ENCODE results near the gene SLC45A3. TPM values are rescaled to one million over a fixed set of nuclear protein-coding genes. Genes with fewer than 3 reads are reported as not detected.

Gene SLC45A3
- total RNA-seq, 1 experiment from 2014 or later: 16.7 TPM

GRCh38 chr1:205656236-205656635 lies 24.1 kb downstream of the SLC45A3 start:
- Histone ChIP-seq H3K4ac (ENCODE audit: low read depth, low read length) (no peak overlapping the region), H2BK5ac (ENCODE audit: insufficient read length, low read length) (no peak overlapping the region), H2BK15ac (ENCODE audit: low read depth, low read length) (no peak overlapping the region), H4K5ac (ENCODE audit: insufficient read length, low read depth, low read length) (no peak overlapping the region), H4K8ac (replicated peaks; ENCODE audit: insufficient read length, low read depth, low read length) (no peak overlapping the region), H3K23me2 (ENCODE audit: insufficient read length, low read depth, low read length, poor library complexity, severe bottlenecking) (no peaks in the 10 kb centered on the region), H2BK12ac (ENCODE audit: insufficient read length, low read depth, low read length) (no peak overlapping the region), H3K14ac (ENCODE audit: insufficient read depth, low read length) (no peak overlapping the region), H2AFZ (ENCODE audit: low read length) (no peak overlapping the region), H3K23ac (ENCODE audit: insufficient read length, low read depth, low read length) (no peak overlapping the region), H4K91ac (ENCODE audit: insufficient read length, low read depth, low read length) (no peak overlapping the region), H3K79me2 (ENCODE audit: insufficient read depth, low read length) (no peaks in the 10 kb centered on the region), H3K9me3 (ENCODE audit: control insufficient read depth, low read depth, low read length) (no peaks in the 10 kb centered on the region), H3K9ac (ENCODE audit: extremely low read depth, insufficient read length, low read length) (no peak overlapping the region), H3K18ac (ENCODE audit: insufficient read length, low read depth, low read length) (no peak overlapping the region), H3K27me3 (ENCODE audit: insufficient read depth, low read length) (no peaks in the 10 kb centered on the region), H3T11ph (ENCODE audit: low read length) (no peak overlapping the region), H3K4me2 (ENCODE audit: insufficient read depth, insufficient read length, low read length) (no peak overlapping the region), H2BK120ac (ENCODE audit: low read depth, low read length, poor library complexity, severe bottlenecking) (no peak overlapping the region), H3K79me1 (ENCODE audit: insufficient read depth, low read depth, low read length, poor library complexity, severe bottlenecking) (no peaks in the 10 kb centered on the region), H3K27ac (ENCODE audit: insufficient read length, low read depth, low read length) (no peak overlapping the region), H3K56ac (ENCODE audit: insufficient read length, low read depth, low read length) (no peak overlapping the region), H3K4me1 (ENCODE audit: insufficient read depth, low read length) (no peaks in the 10 kb centered on the region; the same call in 1 of the 2 replicates), H2BK20ac (ENCODE audit: low read depth, low read length, poor library complexity, severe bottlenecking) (no peak overlapping the region), H4K20me1 (ENCODE audit: control insufficient read depth, insufficient read depth, insufficient read length) (no peaks in the 10 kb centered on the region), H2AK5ac (ENCODE audit: insufficient read length, low read length) (no peak overlapping the region)
- no peak for DNase-seq
- no peak overlapping the region for H3K4me3 Mint-ChIP-seq
- H3K36me3 Mint-ChIP-seq (ENCODE audit: insufficient read depth in 1 of 3, low read depth in 3 of 3): peaks cover 0 to 25% (median 17%) of the 10 kb centered on the region in 3 experiments; a peak in 5 of 7 replicates
- no peaks in the 10 kb centered on the region for H3K27me3 Mint-ChIP-seq (ENCODE audit: low read depth)
- whole genome bisulfite sequencing (ENCODE audit: extremely low coverage, insufficient read length, low lambda C conversion rate): no CpG with 5 or more reads among the region's 2 CpGs
- H3K4me1 Mint-ChIP-seq: peaks cover 25 to 28% of the 10 kb centered on the region in 2 experiments
- H3K27ac Mint-ChIP-seq: no peak overlapping the region
- no peaks in the 10 kb centered on the region for H3K9me3 Mint-ChIP-seq
- no peak for TF ChIP-seq CTCF (conservative IDR thresholded peaks at IDR 0.05)
